Measurements from ENCODE around the gene CRMP1.

CRMP1 gene

DNA sequence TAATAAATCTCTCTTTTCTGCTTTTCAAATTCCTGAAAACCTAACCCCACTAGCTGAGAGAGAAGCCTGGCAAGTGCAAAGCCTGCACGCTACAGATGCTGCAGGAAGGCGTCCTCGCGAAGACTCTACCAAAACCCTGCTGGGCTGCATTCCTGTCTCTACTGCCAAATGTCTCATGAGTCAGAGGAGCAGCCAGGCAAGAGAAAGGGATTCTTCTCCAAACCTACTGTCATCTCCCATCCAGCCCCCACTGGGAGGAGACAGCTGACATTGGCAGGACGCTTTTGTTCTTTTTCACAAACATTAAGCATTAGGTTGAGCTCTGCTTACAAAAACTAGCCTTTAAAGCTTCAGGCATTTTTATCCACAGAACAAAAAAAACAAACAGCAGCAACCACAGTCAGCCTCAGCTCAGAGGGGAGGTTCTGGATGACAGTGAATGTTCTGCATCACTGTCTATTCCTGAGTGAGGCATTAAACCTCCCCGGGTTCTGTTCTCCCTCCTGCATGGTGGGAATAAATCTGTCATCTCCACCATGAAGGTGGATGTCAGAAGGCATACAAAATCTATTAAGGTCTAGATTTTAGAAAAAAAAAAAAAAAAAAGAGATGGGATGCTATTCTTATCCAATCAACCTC is 18.0 kb downstream of the CRMP1 start:
- no peak overlapping the region for H3K4me2 ChIP-seq (ENCODE audit: insufficient read depth, low read length)
- H2AFZ ChIP-seq (ENCODE audit: low read depth, low read length) = no peak overlapping the region
- ATAC-seq (ENCODE audit: insufficient read depth, low read depth) (no peak), DNase-seq (no peak)
- TF ChIP-seq EZH2 (IDR thresholded peaks at IDR 0.05; ENCODE audit: borderline replicate concordance, low read depth, low read length, severe bottlenecking) (no peak), CTCF (IDR thresholded peaks at IDR 0.05; ENCODE audit: borderline replicate concordance, extremely low read depth, low read length, poor library complexity, severe bottlenecking) (no peak)
- H3K4me3 ChIP-seq (ENCODE audit: low read depth in 1 of 2, low read length in 2 of 2) = no peak overlapping the region
- no peaks in the 10 kb centered on the region for H4K20me1 ChIP-seq (ENCODE audit: insufficient read depth, low read length)
- H3K9ac ChIP-seq (ENCODE audit: low read depth, low read length) = no peak overlapping the region
- no peaks in the 10 kb centered on the region for H3K79me2 ChIP-seq (ENCODE audit: insufficient read depth, low read length)
- no peaks in the 10 kb centered on the region for H3K9me3 ChIP-seq (ENCODE audit: insufficient read depth, low read length, severe bottlenecking)
- no peaks in the 10 kb centered on the region for H3K4me1 ChIP-seq (ENCODE audit: insufficient read depth, low read length)
- H3K27ac ChIP-seq (ENCODE audit: low read length) = no peak overlapping the region
- H3K27me3 ChIP-seq (ENCODE audit: insufficient read depth, low read length, poor library complexity) = no peaks in the 10 kb centered on the region
- no peaks in the 10 kb centered on the region for H3K36me3 ChIP-seq (ENCODE audit: insufficient read depth, low read length)

DNA sequence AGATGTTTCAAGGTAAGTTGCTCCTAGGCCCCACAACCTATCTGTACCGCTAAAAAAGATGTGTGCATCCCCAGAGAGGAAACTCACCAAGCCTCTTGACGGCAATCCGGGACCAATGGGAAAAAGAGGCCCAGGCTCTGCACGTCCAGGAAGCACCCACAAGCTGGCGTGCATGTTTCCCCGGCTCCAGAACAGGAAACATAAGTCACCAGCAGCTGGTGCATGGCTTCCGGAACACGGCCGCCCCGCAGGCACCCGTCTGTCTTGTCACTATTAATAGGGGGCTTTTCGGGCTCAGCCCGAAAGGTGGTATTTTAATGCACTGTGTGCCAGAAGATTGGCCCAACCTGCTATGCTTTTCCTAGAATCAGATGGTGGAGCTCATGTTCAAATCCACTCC is 22.2 kb downstream of the CRMP1 start:
- ATAC-seq (ENCODE audit: insufficient read depth, low read depth) (no peak), DNase-seq (no peak)
- Histone ChIP-seq H3K27me3 (ENCODE audit: insufficient read depth, low read length, poor library complexity) (no peaks in the 10 kb centered on the region), H3K79me2 (ENCODE audit: insufficient read depth, low read length) (no peaks in the 10 kb centered on the region), H3K27ac (ENCODE audit: low read length) (no peak overlapping the region), H2AFZ (ENCODE audit: low read depth, low read length) (no peak overlapping the region), H4K20me1 (ENCODE audit: insufficient read depth, low read length) (no peaks in the 10 kb centered on the region; the same call in 1 of the 2 replicates), H3K9me3 (ENCODE audit: insufficient read depth, low read length, severe bottlenecking) (no peaks in the 10 kb centered on the region), H3K9ac (ENCODE audit: low read depth, low read length) (no peak overlapping the region), H3K4me2 (ENCODE audit: insufficient read depth, low read length) (no peak overlapping the region), H3K4me1 (ENCODE audit: insufficient read depth, low read length) (peaks cover 14% of the 10 kb centered on the region), H3K36me3 (ENCODE audit: insufficient read depth, low read length) (no peaks in the 10 kb centered on the region), H3K4me3 (ENCODE audit: low read depth in 1 of 2, low read length in 2 of 2) (no peak overlapping the region)
- TF ChIP-seq CTCF (IDR thresholded peaks at IDR 0.05; ENCODE audit: borderline replicate concordance, extremely low read depth, low read length, poor library complexity, severe bottlenecking) (no peak), EZH2 (IDR thresholded peaks at IDR 0.05; ENCODE audit: borderline replicate concordance, low read depth, low read length, severe bottlenecking) (no peak)

- Histone ChIP-seq H2AFZ (ENCODE audit: low read depth, low read length) (no peak overlapping the region), H4K20me1 (ENCODE audit: insufficient read depth, low read length) (no peaks in the 10 kb centered on the region; the same call in 1 of the 2 replicates), H3K9me3 (ENCODE audit: insufficient read depth, low read length, severe bottlenecking) (no peaks in the 10 kb centered on the region), H3K4me1 (ENCODE audit: insufficient read depth, low read length) (peaks cover 14% of the 10 kb centered on the region), H3K36me3 (ENCODE audit: insufficient read depth, low read length) (no peaks in the 10 kb centered on the region), H3K4me3 (ENCODE audit: low read depth in 1 of 2, low read length in 2 of 2) (no peak overlapping the region), H3K27ac (ENCODE audit: low read length) (no peak overlapping the region), H3K79me2 (ENCODE audit: insufficient read depth, low read length) (no peaks in the 10 kb centered on the region), H3K4me2 (ENCODE audit: insufficient read depth, low read length) (no peak overlapping the region), H3K27me3 (ENCODE audit: insufficient read depth, low read length, poor library complexity) (no peaks in the 10 kb centered on the region), H3K9ac (ENCODE audit: low read depth, low read length) (no peak overlapping the region)
- ATAC-seq (ENCODE audit: insufficient read depth, low read depth) = no peak
- no peak for TF ChIP-seq CTCF (IDR thresholded peaks at IDR 0.05; ENCODE audit: borderline replicate concordance, extremely low read depth, low read length, poor library complexity, severe bottlenecking)
- TF ChIP-seq EZH2 (IDR thresholded peaks at IDR 0.05; ENCODE audit: borderline replicate concordance, low read depth, low read length, severe bottlenecking) = no peak
- no peak for DNase-seq
Measured at GRCh38 chr4:5869966-5870619, 22.8 kb downstream of the CRMP1 start.
